Measurements from ENCODE around the gene STX11.
A peak's percentile ranks its signal among the peaks of the same experiment; 100 is the strongest.

Gene STX11

GRCh38 chr6:144215932-144216667 is 65.8 kb downstream of the STX11 start:
- peak; percentile 84 for DNase-seq (ENCODE audit: low read depth)

DNA sequence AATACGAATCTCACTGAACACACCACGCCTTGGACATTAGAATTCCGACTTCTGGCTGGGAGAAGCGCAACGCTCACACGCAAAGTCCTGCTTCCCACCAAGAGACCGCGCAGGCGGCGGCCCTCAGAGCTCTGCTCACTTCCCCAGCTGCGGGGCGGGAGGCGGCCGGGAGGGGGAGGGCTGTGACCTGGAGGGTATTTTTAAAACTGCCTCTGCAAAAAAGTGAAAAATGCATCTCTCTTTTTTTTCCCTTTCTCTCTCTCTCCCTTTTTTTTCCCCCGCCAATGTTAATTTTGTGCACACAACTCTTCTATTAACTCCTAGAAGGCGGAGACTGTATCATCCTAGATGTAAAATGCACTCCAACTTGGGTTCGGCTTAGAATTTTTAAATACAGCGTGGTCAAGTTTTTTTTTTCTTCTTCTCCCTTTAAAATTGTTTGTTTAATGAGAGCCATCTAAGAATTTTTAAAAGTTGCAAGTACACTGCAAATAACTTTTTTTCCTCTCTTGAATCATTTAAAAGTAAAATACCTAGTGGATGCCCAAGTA is 66.4 kb downstream of the STX11 start:
- no peak for DNase-seq (ENCODE audit: low read depth)

- no peak for DNase-seq (ENCODE audit: low read depth)
Measured at GRCh38 chr6:144217264-144217663, 66.9 kb downstream of the STX11 start.

GRCh38 chr6:144217797-144218196 is 67.5 kb downstream of the STX11 start:
- DNase-seq (ENCODE audit: low read depth) = no peak

DNA sequence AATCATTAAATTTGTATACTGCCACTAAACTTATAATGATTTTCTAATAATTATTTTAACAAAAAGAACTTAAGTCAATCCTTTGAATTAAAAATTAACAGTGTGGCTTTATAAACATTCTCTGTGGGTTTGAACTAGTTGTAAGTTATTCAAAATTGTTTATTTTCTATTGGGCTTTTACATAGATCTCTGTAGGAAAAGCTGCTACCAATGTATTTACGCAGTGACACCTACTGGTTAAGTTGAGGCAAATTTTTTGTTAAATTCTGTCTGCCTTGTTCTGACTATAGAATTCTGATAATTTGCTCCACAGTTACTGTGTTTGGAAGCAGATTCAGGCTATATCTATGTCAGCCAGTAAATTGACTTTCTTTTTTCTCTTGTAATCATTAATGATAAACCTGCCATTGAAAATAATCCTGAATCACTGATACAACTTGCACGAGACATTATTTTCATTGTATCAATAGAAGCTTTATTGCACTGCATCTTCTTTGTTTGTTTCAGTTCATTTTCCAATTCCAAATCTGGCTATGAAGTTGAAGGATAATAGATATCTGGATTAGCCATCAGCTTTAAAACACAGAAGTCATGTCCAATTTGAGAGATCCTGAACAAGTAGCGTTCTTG is 68.9 kb downstream of the STX11 start:
- DNase-seq (ENCODE audit: low read depth) = no peak

DNA sequence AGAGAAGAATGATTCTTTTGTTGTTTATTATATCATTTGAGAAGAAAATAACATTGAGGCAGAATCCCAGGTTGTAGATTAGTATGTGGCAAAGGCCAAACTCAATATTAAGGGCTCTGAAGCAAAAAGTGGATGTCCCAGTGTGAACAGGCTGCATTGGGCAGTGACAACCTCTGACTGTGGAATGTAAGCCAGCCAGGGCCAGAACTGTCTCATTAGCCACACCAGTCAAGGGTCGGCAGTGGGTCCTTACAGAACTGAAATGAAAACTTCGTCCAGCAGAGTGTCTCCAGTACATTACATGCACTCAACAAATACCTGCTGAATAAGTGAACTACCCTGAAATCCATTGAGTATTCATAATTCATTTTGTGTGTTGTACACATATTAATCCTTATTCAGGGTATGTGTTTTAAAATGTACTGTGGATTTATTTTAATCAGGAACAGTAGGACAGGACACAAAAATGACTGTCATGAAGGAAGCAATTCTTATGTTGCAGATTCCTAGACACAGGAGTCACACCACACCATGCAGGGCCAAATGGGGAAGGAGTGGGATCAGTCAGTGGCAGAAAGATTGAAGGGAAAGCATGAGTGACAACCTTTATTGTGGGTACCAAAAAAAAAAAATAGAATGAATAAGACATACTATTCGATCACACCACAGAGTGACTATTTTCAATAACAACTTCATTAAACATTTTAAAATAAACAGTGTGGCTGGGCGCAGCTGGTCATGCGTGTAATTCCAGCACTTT is 69.9 kb downstream of the STX11 start:
- DNase-seq (ENCODE audit: low read depth) = no peak

GRCh38 chr6:144223686-144224085 is 73.4 kb downstream of the STX11 start:
- no peak for DNase-seq (ENCODE audit: low read depth)

- no peak for DNase-seq (ENCODE audit: low read depth)
Measured at GRCh38 chr6:144231721-144232120, 81.4 kb downstream of the STX11 start.

DNA sequence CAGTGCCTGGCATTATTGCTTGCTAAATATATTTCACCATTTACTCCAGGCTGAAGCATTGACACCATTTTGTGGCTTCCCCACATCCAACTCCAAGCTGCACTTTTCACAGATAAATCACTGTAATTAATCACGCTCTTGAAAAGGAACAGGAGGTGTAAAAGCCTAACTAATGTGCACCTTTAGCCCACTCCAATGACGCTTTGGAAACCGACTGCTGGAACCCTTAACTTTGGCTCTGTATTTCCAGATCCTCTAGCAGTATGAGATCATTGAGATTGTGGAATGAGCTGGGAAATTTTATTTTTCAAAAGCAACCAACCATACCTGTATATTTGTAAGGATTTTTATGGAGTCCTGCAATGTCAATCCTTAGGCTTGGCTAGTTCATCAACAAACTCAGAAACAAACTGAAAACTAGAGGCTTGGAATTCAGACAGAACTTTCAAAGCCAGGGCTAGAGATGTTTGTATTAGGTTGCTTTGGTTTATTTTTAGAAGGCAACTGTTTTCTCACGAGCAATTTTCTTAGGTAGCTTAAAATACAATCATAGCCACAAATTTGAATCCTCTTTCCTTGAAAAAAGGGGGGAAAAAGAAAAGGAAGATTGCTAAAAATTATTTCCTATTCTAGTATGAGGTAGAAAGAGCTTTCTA is 82.0 kb downstream of the STX11 start:
- no peak for DNase-seq (ENCODE audit: low read depth)

DNA sequence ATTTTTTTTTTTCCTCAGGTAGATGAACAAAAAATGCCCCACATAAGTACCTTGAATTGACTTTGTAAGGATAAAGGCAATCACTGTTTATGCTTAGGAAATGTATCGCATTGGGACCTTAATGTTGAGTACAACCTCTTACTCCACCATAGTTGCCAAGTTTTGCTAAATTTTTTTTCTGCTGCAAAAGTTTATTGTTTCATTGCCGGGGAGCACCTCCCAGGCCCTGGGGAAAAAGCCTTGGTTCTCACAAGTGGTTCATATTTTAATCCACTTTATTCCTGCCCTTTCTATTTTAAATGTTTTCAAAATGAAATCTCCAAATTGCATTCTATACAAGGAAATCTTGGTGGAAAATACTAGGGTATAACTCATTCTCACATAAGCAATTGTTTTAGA is 82.5 kb downstream of the STX11 start:
- no peak for DNase-seq (ENCODE audit: low read depth)

GRCh38 chr6:144234399-144234798 is 84.1 kb downstream of the STX11 start:
- no peak for DNase-seq (ENCODE audit: low read depth)

DNA sequence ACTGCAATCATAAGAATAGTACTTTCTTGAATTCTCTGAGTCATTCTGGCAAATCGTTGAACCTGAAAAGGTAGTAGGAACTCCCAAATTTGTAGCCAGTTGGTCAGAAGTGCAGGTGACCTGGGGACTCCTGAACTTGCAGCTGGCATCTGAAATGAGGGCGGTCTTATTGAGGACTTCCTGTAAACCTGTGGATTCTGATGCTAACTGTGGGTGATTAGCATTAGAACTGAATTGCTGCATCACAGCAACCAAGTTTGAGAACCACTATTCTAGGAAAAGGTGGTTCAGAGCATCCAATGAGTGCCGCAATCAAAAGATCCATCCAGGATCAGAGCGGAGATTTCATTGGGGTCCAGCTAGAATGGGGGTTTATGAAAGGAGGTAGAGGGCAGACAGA is 84.6 kb downstream of the STX11 start:
- no peak for DNase-seq (ENCODE audit: low read depth)

All from activated T-helper 9 cell treated with anti-CD3 and anti-CD28 coated beads, Interleukin-2, amount 50 U/mL, for 16 hours (primary cell).